Thyroid gland (tissue), 4 donors: ENCODE data around the gene ZNF516.

Source experiments
- CTCF ChIP-seq, 6 experiments: fragments of 200-600 bp in 3 of 6; fragments of 450-650 bp in 3 of 6; sonication (generic) in 3 of 6; IDR thresholded peaks; one replicate each; pipeline ENCODE4 v1.5.1; 2016 to 2019; ENCODE audit warnings: antibody characterized with exemption in 6 of 6, mild to moderate bottlenecking in 2 of 6, inconsistent platforms in 1 of 6, moderate library complexity in 1 of 6
- POLR2A ChIP-seq, 2 donors: fragments of 450-650 bp; IDR thresholded peaks; one replicate each; pipeline ENCODE4 v1.6.1; 2017; ENCODE audit warnings: antibody characterized with exemption in 2 of 2, mild to moderate bottlenecking in 2 of 2, moderate library complexity in 1 of 2

- TF ChIP-seq POLR2A (IDR thresholded peaks at IDR 0.05) (no peak), CTCF (IDR thresholded peaks at IDR 0.05) (no peak)
Observed at GRCh38 chr18:76416911-76417310, 78.1 kb downstream of the ZNF516 start.
